HG03045 (cell line): Measurements from ENCODE around the gene TRPM5.

ENCODE experiments used
- ATAC-seq: cut with Tn5 transposase; IDR thresholded peaks from one replicate; pipeline ENCODE4 v1.9.1; 2021; ENCODE audit warnings: mild to moderate bottlenecking, moderate library complexity; ENCODE audit not compliant: unreplicated experiment

TRPM5 gene

GRCh38 chr11:2421996-2422395, 22.3 kb downstream of the TRPM5 start:
- no peak for ATAC-seq

GRCh38 chr11:2421226-2421994, 22.9 kb downstream of the TRPM5 start:
- ATAC-seq: no peak

GRCh38 chr11:2420502-2421225, 23.6 kb downstream of the TRPM5 start:
- ATAC-seq: peak; percentile 54

- no peak for ATAC-seq
These were observed 24.4 kb downstream of the TRPM5 start for GRCh38 chr11:2419638-2420501.

GRCh38 chr11:2418693-2419360, 25.5 kb downstream of the TRPM5 start:
- ATAC-seq: no peak

- no peak for ATAC-seq
These were observed 26.2 kb downstream of the TRPM5 start for GRCh38 chr11:2417856-2418692.

- ATAC-seq: no peak
These were observed 27.5 kb downstream of the TRPM5 start for GRCh38 chr11:2416765-2417164.

GRCh38 chr11:2415601-2416380, 28.5 kb downstream of the TRPM5 start:
- no peak for ATAC-seq

- no peak for ATAC-seq
These were observed 29.1 kb downstream of the TRPM5 start for GRCh38 chr11:2415171-2415570.

- no peak for ATAC-seq
These were observed 29.7 kb downstream of the TRPM5 start for GRCh38 chr11:2414616-2415015.

GRCh38 chr11:2413742-2414579, 30.4 kb downstream of the TRPM5 start:
- ATAC-seq: no peak

GRCh38 chr11:2412323-2412722, 32.0 kb downstream of the TRPM5 start:
- ATAC-seq: no peak

- ATAC-seq: no peak
These were observed 32.6 kb downstream of the TRPM5 start for GRCh38 chr11:2411446-2412305.

GRCh38 chr11:2410616-2411015, 33.7 kb downstream of the TRPM5 start:
- no peak for ATAC-seq

GRCh38 chr11:2409611-2410468, 34.5 kb downstream of the TRPM5 start:
- ATAC-seq: no peak

- no peak for ATAC-seq
These were observed 35.2 kb downstream of the TRPM5 start for GRCh38 chr11:2409126-2409525.
